COLO668 (cell line): ENCODE results near the gene NEK2.
"Not testable (repeated sequence)": the region's sequence is repeated elsewhere in the genome, so short reads cannot be mapped to it uniquely, and the experiment has no call there.

ENCODE experiments used
- DNase-seq: peaks from one replicate; lab custom pipeline; 2025; ENCODE audit not compliant: unreplicated experiment; lab: John Stamatoyannopoulos, UW

Gene NEK2

DNA sequence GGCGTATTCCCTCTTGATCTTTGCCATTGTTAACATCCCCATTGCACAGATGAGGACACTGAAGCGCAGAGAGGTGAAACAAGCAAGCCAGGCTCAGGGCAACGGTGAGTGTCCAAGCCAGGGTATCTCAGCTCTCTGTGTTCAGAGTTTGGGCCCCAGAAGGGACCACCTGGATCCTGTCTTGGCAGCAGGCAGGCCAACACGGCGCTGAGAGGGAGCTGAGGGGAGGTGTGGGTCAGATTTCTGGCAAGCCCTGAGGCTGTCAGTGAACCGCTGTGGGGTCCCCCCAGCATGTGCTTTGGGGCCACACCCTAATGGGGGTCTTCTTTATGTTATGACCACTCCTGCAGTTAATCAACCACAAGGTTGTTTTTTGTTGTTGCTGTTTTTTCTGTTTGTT lies 23.1 kb downstream of the NEK2 start:
- no peak for DNase-seq

- DNase-seq: no peak
Observed at GRCh38 chr1:211650904-211651303, 24.5 kb downstream of the NEK2 start.

GRCh38 chr1:211648980-211649934 lies 26.2 kb downstream of the NEK2 start:
- DNase-seq: peak; percentile 39

DNA sequence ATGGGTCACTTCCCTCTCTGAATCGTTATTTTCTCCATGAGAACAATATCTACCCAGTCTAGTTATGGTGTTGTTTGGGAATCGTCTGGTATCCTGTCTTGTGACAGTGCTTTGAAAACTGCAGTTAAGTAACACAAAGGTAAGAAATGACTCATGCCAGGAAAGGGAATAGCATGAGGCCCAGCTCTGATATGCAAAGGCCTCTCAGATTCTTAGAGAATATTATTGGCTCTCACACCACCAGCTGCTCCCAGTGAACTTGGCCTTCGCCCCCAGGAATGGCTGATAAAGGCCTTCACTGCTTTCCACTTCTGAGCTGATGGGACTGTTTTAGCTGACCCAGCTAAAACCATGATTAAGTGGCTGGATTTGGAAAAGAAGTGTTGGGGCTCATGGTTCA lies 27.1 kb downstream of the NEK2 start:
- no peak for DNase-seq

- DNase-seq: no peak
Observed at GRCh38 chr1:211647711-211648121, 27.7 kb downstream of the NEK2 start.

- DNase-seq: no peak
Observed at GRCh38 chr1:211646566-211646965, 28.9 kb downstream of the NEK2 start.

DNA sequence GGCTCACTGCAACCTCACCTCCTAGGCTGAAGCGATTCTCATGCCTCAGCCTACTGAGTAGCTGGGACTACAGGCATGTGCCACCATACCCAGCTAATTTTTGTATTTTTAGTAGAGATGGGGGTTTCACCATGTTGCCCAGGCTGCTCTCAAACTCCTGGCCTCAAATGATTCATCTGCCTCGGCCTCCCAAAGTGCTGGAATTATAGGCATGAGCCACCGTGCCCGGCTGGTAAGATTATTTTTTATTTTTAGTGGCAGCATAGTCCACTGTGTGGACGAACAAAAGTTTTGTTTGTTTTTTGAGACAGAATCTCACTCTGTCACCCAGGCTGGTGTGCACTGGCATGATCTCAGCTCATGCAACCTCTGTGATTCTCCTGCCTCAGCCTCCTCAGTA lies 29.8 kb downstream of the NEK2 start:
- not testable (repeated sequence) for DNase-seq

- DNase-seq: no peak
Observed at GRCh38 chr1:211644653-211645052, 30.8 kb downstream of the NEK2 start.

- peak; percentile 93 for DNase-seq
Observed at GRCh38 chr1:211643324-211644212, 31.9 kb downstream of the NEK2 start.

GRCh38 chr1:211642870-211643269 lies 32.6 kb downstream of the NEK2 start:
- no peak for DNase-seq

DNA sequence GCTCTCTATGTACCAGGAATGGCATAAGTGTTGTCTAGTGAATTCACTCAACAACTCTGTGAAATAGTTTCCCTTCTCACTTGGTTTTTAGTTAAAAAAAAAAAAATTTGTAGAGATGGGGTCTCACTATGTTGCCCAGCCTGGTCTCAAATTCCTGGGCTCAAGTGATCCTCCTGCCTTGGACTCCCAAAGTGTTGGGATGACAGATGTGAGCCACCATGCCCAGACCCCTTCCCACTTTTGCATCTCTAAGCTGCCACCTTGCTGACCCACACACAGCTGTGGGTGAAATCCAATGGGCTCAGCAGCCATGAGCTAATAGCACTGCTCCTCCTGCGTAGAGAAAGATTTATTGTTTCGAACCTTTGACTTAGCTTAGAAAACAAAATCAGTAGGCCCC lies 33.5 kb downstream of the NEK2 start:
- DNase-seq: no peak

DNA sequence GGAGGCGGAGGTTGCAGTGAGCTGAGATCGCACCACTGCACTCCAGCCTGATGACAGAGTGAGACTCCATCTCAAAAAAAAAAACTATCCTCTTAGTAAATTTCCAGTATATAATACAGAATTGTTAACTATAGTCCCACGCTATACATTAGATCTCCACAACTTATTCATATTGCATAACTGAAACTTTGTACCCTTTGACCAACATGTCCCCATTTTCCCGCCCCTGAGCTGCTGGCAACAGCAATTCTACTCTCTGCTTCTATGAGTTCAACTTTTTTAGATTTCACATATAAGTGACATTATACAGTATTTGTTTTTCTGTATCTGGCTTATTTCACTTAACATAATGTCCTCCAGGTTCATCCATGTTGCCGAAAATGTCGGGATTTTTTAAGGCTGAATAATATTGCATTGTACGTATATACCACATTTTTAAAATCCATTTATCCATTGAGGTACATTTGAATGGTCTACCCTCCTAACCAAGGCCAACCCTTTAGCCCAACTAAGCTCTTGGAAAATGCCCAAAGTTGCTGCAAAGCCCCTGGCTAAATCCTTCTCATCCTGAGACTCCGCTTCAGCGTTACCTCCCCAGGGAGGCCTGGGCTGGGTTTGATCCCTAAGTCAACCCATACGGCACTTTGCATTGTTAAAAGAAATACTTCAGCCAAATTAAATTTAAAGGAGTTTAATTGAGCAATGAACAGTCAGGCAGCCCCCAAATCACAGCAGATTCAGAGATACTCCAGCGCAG lies 34.2 kb downstream of the NEK2 start:
- no peak for DNase-seq

GRCh38 chr1:211640301-211640630 lies 35.2 kb downstream of the NEK2 start:
- no peak for DNase-seq

GRCh38 chr1:211639475-211640300 lies 35.7 kb downstream of the NEK2 start:
- no peak for DNase-seq

GRCh38 chr1:211638689-211639101 lies 36.7 kb downstream of the NEK2 start:
- no peak for DNase-seq

DNA sequence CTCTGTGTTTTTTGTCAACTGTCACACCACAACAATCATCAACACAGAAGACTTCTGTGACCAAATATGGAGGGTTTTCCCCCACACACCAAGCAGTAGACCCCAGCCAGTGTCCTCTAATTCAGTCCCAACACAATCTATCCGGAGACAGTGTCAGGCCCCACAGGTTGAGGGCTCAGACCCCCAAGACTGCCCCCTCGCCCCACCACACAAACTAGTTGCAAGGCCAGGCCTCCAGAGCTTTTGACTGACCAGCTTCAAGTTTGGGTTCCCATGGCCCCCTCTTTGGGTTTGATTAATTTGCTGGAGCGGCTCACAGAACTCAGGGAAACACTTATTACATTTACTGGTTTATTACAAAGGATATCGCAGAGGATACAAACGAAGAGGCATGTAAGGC lies 37.2 kb downstream of the NEK2 start:
- DNase-seq: no peak

GRCh38 chr1:211637066-211637465 lies 38.4 kb downstream of the NEK2 start:
- DNase-seq: no peak

GRCh38 chr1:211636575-211637029 lies 38.8 kb downstream of the NEK2 start:
- DNase-seq: not testable (repeated sequence)

GRCh38 chr1:211635597-211636205 lies 39.7 kb downstream of the NEK2 start:
- no peak for DNase-seq

- DNase-seq: no peak
Observed at GRCh38 chr1:211634931-211635330, 40.5 kb downstream of the NEK2 start.
